Neutrophil (primary cell): ENCODE measurements around the gene ABLIM3.

Experiments
- H3K27ac ChIP-seq: fragments of 200-600 bp; sonication (generic); 2 replicates; pipeline ENCODE4 v1.5.1; 2016; ENCODE audit warnings: mild to moderate bottlenecking, moderate library complexity
- H3K27me3 ChIP-seq: fragments of 200-600 bp; sonication (generic); 2 replicates; pipeline ENCODE4 v1.6.0; 2016; ENCODE audit warnings: mild to moderate bottlenecking
- H3K36me3 ChIP-seq: fragments of 200-600 bp; sonication (generic); 2 replicates; pipeline ENCODE4 v1.5.1; 2017
- H3K4me1 ChIP-seq, 2 experiments: fragments of 200-600 bp in 1 of 2; sonication (generic) in 1 of 2; 1 replicate in 1 of 2; 2 replicates in 1 of 2; pipeline versions ENCODE4 v1.5.1 to v1.6.1; 2013 to 2016; ENCODE audit warnings: low read depth in 1 of 2, low read length in 1 of 2, mild to moderate bottlenecking in 1 of 2, moderate library complexity in 1 of 2; ENCODE audit not compliant: control insufficient read depth in 1 of 2, insufficient read depth in 1 of 2
- H3K4me3 ChIP-seq, 2 experiments: fragments of 200-600 bp in 1 of 2; sonication (generic) in 1 of 2; 1 replicate in 1 of 2; 2 replicates in 1 of 2; pipeline ENCODE4 v1.5.1; 2013 to 2016; ENCODE audit warnings: low read depth in 1 of 2, low read length in 1 of 2, mild to moderate bottlenecking in 1 of 2, moderate library complexity in 1 of 2
- H3K9me3 ChIP-seq: fragments of 200-600 bp; sonication (generic); 2 replicates; pipeline ENCODE4 v1.5.1; 2016
- CTCF ChIP-seq: fragments of 200-600 bp; sonication (generic); IDR thresholded peaks from 2 replicates; pipeline ENCODE4 v1.5.1; 2016; ENCODE audit warnings: antibody characterized with exemption

Gene ABLIM3

GRCh38 chr5:149133795-149134777, 7.2 kb upstream of the ABLIM3 start:
- H3K4me3 ChIP-seq, result no peak overlapping the region
- H3K4me1 ChIP-seq, result no peaks in the 10 kb centered on the region
- no peak for TF ChIP-seq CTCF
- no peak overlapping the region for H3K27ac ChIP-seq
- H3K36me3 ChIP-seq, result no peaks in the 10 kb centered on the region
- H3K27me3 ChIP-seq, result peaks cover 34% of the 10 kb centered on the region
- H3K9me3 ChIP-seq, result no peaks in the 10 kb centered on the region

- H3K4me1 ChIP-seq, result no peaks in the 10 kb centered on the region
- H3K36me3 ChIP-seq, result no peaks in the 10 kb centered on the region
- H3K27me3 ChIP-seq, result peaks cover 34% of the 10 kb centered on the region
- no peak overlapping the region for H3K4me3 ChIP-seq
- no peaks in the 10 kb centered on the region for H3K9me3 ChIP-seq
- H3K27ac ChIP-seq, result no peak overlapping the region
- TF ChIP-seq CTCF, result no peak
Measured at GRCh38 chr5:149134778-149135500, 6.4 kb upstream of the ABLIM3 start.

GRCh38 chr5:149135536-149136201, 5.6 kb upstream of the ABLIM3 start:
- H3K27ac ChIP-seq, result no peak overlapping the region
- no peak for TF ChIP-seq CTCF

GRCh38 chr5:149138182-149138923, 2.9 kb upstream of the ABLIM3 start:
- Histone ChIP-seq H3K27ac (no peak overlapping the region), H3K4me3 (no peak overlapping the region), H3K36me3 (no peaks in the 10 kb centered on the region), H3K4me1 (peaks cover 8 to 9% of the 10 kb centered on the region in 2 experiments), H3K27me3 (peaks cover 56% of the 10 kb centered on the region), H3K9me3 (no peaks in the 10 kb centered on the region)
- no peak for TF ChIP-seq CTCF

More at GRCh38 chr5:149135536-149136201, 5.6 kb upstream of the ABLIM3 start:
- Histone ChIP-seq H3K36me3 (no peaks in the 10 kb centered on the region), H3K4me3 (no peak overlapping the region), H3K9me3 (no peaks in the 10 kb centered on the region), H3K27me3 (peaks cover 34% of the 10 kb centered on the region), H3K4me1 (no peaks in the 10 kb centered on the region)
